Gastrocnemius medialis (tissue), 4 donors: ENCODE data around the gene AFTPH.

Experiments used
- CTCF ChIP-seq, 5 experiments: fragments of 450-650 bp in 3 of 5; fragments of 200-600 bp in 2 of 5; sonication (generic) in 2 of 5; IDR thresholded peaks in 4 of 5; conservative IDR thresholded peaks in 1 of 5; 1 replicate in 4 of 5; 2 replicates in 1 of 5; pipeline ENCODE4 v1.5.1; 2016 to 2019; ENCODE audit warnings: antibody characterized with exemption in 5 of 5, mild to moderate bottlenecking in 3 of 5, moderate library complexity in 3 of 5
- POLR2A ChIP-seq, 2 donors: fragments of 450-650 bp; IDR thresholded peaks; one replicate each; pipeline ENCODE4 v1.6.1; 2017; ENCODE audit warnings: antibody characterized with exemption in 2 of 2, mild to moderate bottlenecking in 2 of 2, moderate library complexity in 2 of 2

DNA sequence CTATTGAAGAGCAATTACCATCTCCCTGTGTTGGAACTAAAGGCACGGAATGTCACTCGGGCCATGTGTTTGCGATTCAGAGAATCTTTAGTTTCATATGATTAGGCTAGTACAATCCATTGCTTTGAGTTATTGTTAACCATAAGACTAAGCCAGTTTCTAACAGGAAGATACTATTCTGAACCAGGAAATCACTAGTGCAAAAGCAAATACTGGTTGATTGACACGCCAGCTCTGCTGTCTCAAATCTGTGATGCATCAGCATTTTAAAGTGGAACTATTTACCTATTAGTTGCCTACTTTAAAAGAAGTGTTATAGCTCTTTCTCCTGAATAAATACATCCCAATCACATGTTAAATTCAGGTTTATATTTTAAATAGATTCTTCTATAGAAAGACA, 61.9 kb downstream of the AFTPH start:
- no peak for TF ChIP-seq CTCF (IDR thresholded peaks at IDR 0.05 in 4 of 5, conservative IDR thresholded peaks at IDR 0.05 in 1 of 5)
- no peak for TF ChIP-seq POLR2A (IDR thresholded peaks at IDR 0.05)
